ENCODE data around the gene QSOX2.

QSOX2 gene

GRCh38 chr9:136260936-136261472, 15.4 kb upstream of the QSOX2 start:
- H3K4me3 ChIP-seq (ENCODE audit: low read depth in 1 of 2, low read length in 2 of 2) = no peak overlapping the region
- H3K36me3 ChIP-seq (ENCODE audit: insufficient read depth, low read length) = no peaks in the 10 kb centered on the region
- H3K27me3 ChIP-seq (ENCODE audit: control insufficient read depth in 1 of 2, insufficient read depth in 2 of 2, low read length in 2 of 2) = no peaks in the 10 kb centered on the region
- no peak overlapping the region for H3K9ac ChIP-seq (ENCODE audit: low read length)
- no peak overlapping the region for H3K27ac ChIP-seq (ENCODE audit: low read depth, low read length)
- no peaks in the 10 kb centered on the region for H3K4me1 ChIP-seq (ENCODE audit: insufficient read depth, low read length)
- no peaks in the 10 kb centered on the region for H3K9me3 ChIP-seq (ENCODE audit: low read length)

- no peak overlapping the region for H3K27ac ChIP-seq (ENCODE audit: low read depth, low read length)
- peaks cover 0 to 3% of the 10 kb centered on the region in 2 donors for H3K27me3 ChIP-seq (ENCODE audit: control insufficient read depth in 1 of 2, insufficient read depth in 2 of 2, low read length in 2 of 2)
- H3K4me3 ChIP-seq (ENCODE audit: low read depth in 1 of 2, low read length in 2 of 2) = no peak overlapping the region
- no peaks in the 10 kb centered on the region for H3K9me3 ChIP-seq (ENCODE audit: low read length)
- no peaks in the 10 kb centered on the region for H3K36me3 ChIP-seq (ENCODE audit: insufficient read depth, low read length)
- no peaks in the 10 kb centered on the region for H3K4me1 ChIP-seq (ENCODE audit: insufficient read depth, low read length)
- no peak overlapping the region for H3K9ac ChIP-seq (ENCODE audit: low read length)
Observed at GRCh38 chr9:136260521-136260920, 14.9 kb upstream of the QSOX2 start.

- no peaks in the 10 kb centered on the region for H3K4me1 ChIP-seq (ENCODE audit: insufficient read depth, low read length)
- H3K27me3 ChIP-seq (ENCODE audit: control insufficient read depth in 1 of 2, insufficient read depth in 2 of 2, low read length in 2 of 2) = peaks cover 0 to 5% of the 10 kb centered on the region in 2 donors
- H3K27ac ChIP-seq (ENCODE audit: low read depth, low read length) = no peak overlapping the region
- H3K9ac ChIP-seq (ENCODE audit: low read length) = no peak overlapping the region
- H3K36me3 ChIP-seq (ENCODE audit: insufficient read depth, low read length) = no peaks in the 10 kb centered on the region
- H3K4me3 ChIP-seq (ENCODE audit: low read depth in 1 of 2, low read length in 2 of 2) = no peak overlapping the region
- H3K9me3 ChIP-seq (ENCODE audit: low read length) = no peaks in the 10 kb centered on the region
Observed at GRCh38 chr9:136259836-136260235, 14.2 kb upstream of the QSOX2 start.

- Histone ChIP-seq H3K4me3 (ENCODE audit: low read depth in 1 of 2, low read length in 2 of 2) (no peak overlapping the region), H3K36me3 (ENCODE audit: insufficient read depth, low read length) (no peaks in the 10 kb centered on the region), H3K27me3 (ENCODE audit: control insufficient read depth in 1 of 2, insufficient read depth in 2 of 2, low read length in 2 of 2) (peaks cover 0 to 5% of the 10 kb centered on the region in 2 donors), H3K4me1 (ENCODE audit: insufficient read depth, low read length) (no peaks in the 10 kb centered on the region), H3K9ac (ENCODE audit: low read length) (no peak overlapping the region), H3K9me3 (ENCODE audit: low read length) (no peaks in the 10 kb centered on the region), H3K27ac (ENCODE audit: low read depth, low read length) (no peak overlapping the region)
Observed at GRCh38 chr9:136259517-136259813, 13.9 kb upstream of the QSOX2 start.

- Histone ChIP-seq H3K4me3 (ENCODE audit: low read depth in 1 of 2, low read length in 2 of 2) (no peak overlapping the region), H3K27ac (ENCODE audit: low read depth, low read length) (no peak overlapping the region), H3K9me3 (ENCODE audit: low read length) (no peaks in the 10 kb centered on the region), H3K4me1 (ENCODE audit: insufficient read depth, low read length) (no peaks in the 10 kb centered on the region), H3K36me3 (ENCODE audit: insufficient read depth, low read length) (no peaks in the 10 kb centered on the region), H3K9ac (ENCODE audit: low read length) (no peak overlapping the region), H3K27me3 (ENCODE audit: control insufficient read depth in 1 of 2, insufficient read depth in 2 of 2, low read length in 2 of 2) (peaks cover 0 to 5% of the 10 kb centered on the region in 2 donors)
Observed at GRCh38 chr9:136258786-136259516, 13.3 kb upstream of the QSOX2 start.

GRCh38 chr9:136258299-136258625, 12.7 kb upstream of the QSOX2 start:
- Histone ChIP-seq H3K4me3 (ENCODE audit: low read depth in 1 of 2, low read length in 2 of 2) (no peak overlapping the region), H3K9ac (ENCODE audit: low read length) (no peak overlapping the region), H3K9me3 (ENCODE audit: low read length) (no peaks in the 10 kb centered on the region), H3K4me1 (ENCODE audit: insufficient read depth, low read length) (no peaks in the 10 kb centered on the region), H3K27me3 (ENCODE audit: control insufficient read depth in 1 of 2, insufficient read depth in 2 of 2, low read length in 2 of 2) (peaks cover 0 to 12% of the 10 kb centered on the region in 2 donors), H3K36me3 (ENCODE audit: insufficient read depth, low read length) (no peaks in the 10 kb centered on the region), H3K27ac (ENCODE audit: low read depth, low read length) (no peak overlapping the region)

- H3K4me3 ChIP-seq (ENCODE audit: low read depth in 1 of 2, low read length in 2 of 2) = no peak overlapping the region
- peaks cover 0 to 12% of the 10 kb centered on the region in 2 donors for H3K27me3 ChIP-seq (ENCODE audit: control insufficient read depth in 1 of 2, insufficient read depth in 2 of 2, low read length in 2 of 2)
- H3K4me1 ChIP-seq (ENCODE audit: insufficient read depth, low read length) = no peaks in the 10 kb centered on the region
- no peaks in the 10 kb centered on the region for H3K36me3 ChIP-seq (ENCODE audit: insufficient read depth, low read length)
- H3K27ac ChIP-seq (ENCODE audit: low read depth, low read length) = no peak overlapping the region
- no peak overlapping the region for H3K9ac ChIP-seq (ENCODE audit: low read length)
- H3K9me3 ChIP-seq (ENCODE audit: low read length) = no peaks in the 10 kb centered on the region
Observed at GRCh38 chr9:136257381-136258298, 12.0 kb upstream of the QSOX2 start.

GRCh38 chr9:136255896-136256890, 10.6 kb upstream of the QSOX2 start:
- no peak overlapping the region for H3K27ac ChIP-seq (ENCODE audit: low read depth, low read length)
- no peak overlapping the region for H3K9ac ChIP-seq (ENCODE audit: low read length)
- no peaks in the 10 kb centered on the region for H3K4me1 ChIP-seq (ENCODE audit: insufficient read depth, low read length)
- no peak overlapping the region for H3K4me3 ChIP-seq (ENCODE audit: low read depth in 1 of 2, low read length in 2 of 2)
- H3K9me3 ChIP-seq (ENCODE audit: low read length) = no peaks in the 10 kb centered on the region
- H3K27me3 ChIP-seq (ENCODE audit: control insufficient read depth in 1 of 2, insufficient read depth in 2 of 2, low read length in 2 of 2) = peaks cover 0 to 12% of the 10 kb centered on the region in 2 donors
- no peaks in the 10 kb centered on the region for H3K36me3 ChIP-seq (ENCODE audit: insufficient read depth, low read length)

- H3K9ac ChIP-seq (ENCODE audit: low read length) = no peak overlapping the region
- H3K4me3 ChIP-seq (ENCODE audit: low read depth in 1 of 2, low read length in 2 of 2) = no peak overlapping the region
- peaks cover 0 to 12% of the 10 kb centered on the region in 2 donors for H3K27me3 ChIP-seq (ENCODE audit: control insufficient read depth in 1 of 2, insufficient read depth in 2 of 2, low read length in 2 of 2)
- no peaks in the 10 kb centered on the region for H3K36me3 ChIP-seq (ENCODE audit: insufficient read depth, low read length)
- H3K9me3 ChIP-seq (ENCODE audit: low read length) = no peaks in the 10 kb centered on the region
- H3K4me1 ChIP-seq (ENCODE audit: insufficient read depth, low read length) = no peaks in the 10 kb centered on the region
- no peak overlapping the region for H3K27ac ChIP-seq (ENCODE audit: low read depth, low read length)
Observed at GRCh38 chr9:136255166-136255538, 9.5 kb upstream of the QSOX2 start.

GRCh38 chr9:136254381-136255165, 9.0 kb upstream of the QSOX2 start:
- Histone ChIP-seq H3K27ac (ENCODE audit: low read depth, low read length) (no peak overlapping the region), H3K4me3 (ENCODE audit: low read depth in 1 of 2, low read length in 2 of 2) (no peak overlapping the region), H3K4me1 (ENCODE audit: insufficient read depth, low read length) (no peaks in the 10 kb centered on the region), H3K27me3 (ENCODE audit: control insufficient read depth in 1 of 2, insufficient read depth in 2 of 2, low read length in 2 of 2) (peaks cover 0 to 12% of the 10 kb centered on the region in 2 donors), H3K9me3 (ENCODE audit: low read length) (no peaks in the 10 kb centered on the region), H3K9ac (ENCODE audit: low read length) (no peak overlapping the region), H3K36me3 (ENCODE audit: insufficient read depth, low read length) (no peaks in the 10 kb centered on the region)

All from muscle layer of colon (tissue), 2 donors.